NCI-H510A (cell line): Measurements from ENCODE around the gene CLEC4G.
"Not testable (repeated sequence)": the region's sequence is repeated elsewhere in the genome, so short reads cannot be mapped to it uniquely, and the experiment has no call there.

ENCODE experiments used
- DNase-seq: peaks from one replicate; lab custom pipeline; 2025; lab: John Stamatoyannopoulos, UW

CLEC4G gene

GRCh38 chr19:7746903-7747884, 15.3 kb upstream of the CLEC4G start, which contains the start of gene CD209:
CD209 (minus strand) TSS chr19:7747534; CDS start chr19:7747511, 23 bp downstream.
- DNase-seq = no peak

- DNase-seq = not testable (repeated sequence)
Measured at GRCh38 chr19:7746306-7746705, 14.4 kb upstream of the CLEC4G start.

- DNase-seq = no peak
Measured at GRCh38 chr19:7744871-7745650, 13.2 kb upstream of the CLEC4G start.

GRCh38 chr19:7744199-7744786, 12.4 kb upstream of the CLEC4G start:
- DNase-seq = no peak

- DNase-seq = no peak
Measured at GRCh38 chr19:7743425-7743841, 11.5 kb upstream of the CLEC4G start.

- no peak for DNase-seq
Measured at GRCh38 chr19:7742991-7743390, 11.1 kb upstream of the CLEC4G start.

GRCh38 chr19:7742575-7742974, 10.7 kb upstream of the CLEC4G start:
- DNase-seq = no peak

- DNase-seq = no peak
Measured at GRCh38 chr19:7740682-7741054, 8.8 kb upstream of the CLEC4G start.

- DNase-seq = no peak
Measured at GRCh38 chr19:7739801-7740681, 8.1 kb upstream of the CLEC4G start.

GRCh38 chr19:7739211-7739755, 7.4 kb upstream of the CLEC4G start:
- no peak for DNase-seq

GRCh38 chr19:7738023-7738422, 6.1 kb upstream of the CLEC4G start:
- DNase-seq = no peak

- DNase-seq = no peak
Measured at GRCh38 chr19:7737215-7737614, 5.3 kb upstream of the CLEC4G start.

- DNase-seq = no peak
Measured at GRCh38 chr19:7736148-7736547, 4.2 kb upstream of the CLEC4G start.

- no peak for DNase-seq
Measured at GRCh38 chr19:7734220-7735203, 2.6 kb upstream of the CLEC4G start.

- DNase-seq = no peak
Measured at GRCh38 chr19:7733376-7733775, 1.5 kb upstream of the CLEC4G start.

- DNase-seq = no peak
Measured at GRCh38 chr19:7731615-7732014, 295 bp downstream of the CLEC4G start.

GRCh38 chr19:7731218-7731595, 703 bp downstream of the CLEC4G start:
- DNase-seq = no peak

- DNase-seq = no peak
Measured at GRCh38 chr19:7730286-7731217, 1.4 kb downstream of the CLEC4G start.

GRCh38 chr19:7729831-7730285, 2.1 kb downstream of the CLEC4G start:
- DNase-seq = no peak
